ENCODE data around the gene PHF24.

- TF ChIP-seq POLR2AphosphoS5 (IDR thresholded peaks at IDR 0.05; ENCODE audit: borderline replicate concordance, low read depth, low read length) (no peak), EZH2 (IDR thresholded peaks at IDR 0.05) (no peak), FOXP2 (optimal IDR thresholded peaks at IDR 0.05; ENCODE audit: control extremely low read depth, extremely low read length, insufficient read depth) (no peak)
Measured at GRCh38 chr9:34956648-34957047, 1.4 kb upstream of the PHF24 start.
